ENCODE measurements around the gene DNAAF1. TPM values are rescaled to one million over a fixed set of nuclear protein-coding genes. Genes with fewer than 3 reads are reported as not detected.

Gene DNAAF1
- total RNA-seq, 6 experiments from 2014 or later: 0.37 to 5.6 (median 2.1) TPM; not detected in 2

GRCh38 chr16:84131117-84131516 lies 14.0 kb upstream of the DNAAF1 start:
- H3K27me3 ChIP-seq: no peaks in the 10 kb centered on the region
- H3K4me3 ChIP-seq: no peak overlapping the region
- 91% methylated on average over 4 of the region's 5 CpGs for WGBS (ENCODE audit: insufficient coverage, low coverage, low lambda C conversion rate, missing lambda C conversion rate)
- intact Hi-C loops (cut with DNase I): no loop called here
- TF ChIP-seq CTCF (IDR thresholded peaks at IDR 0.05) (no peak), POLR2A (IDR thresholded peaks at IDR 0.05) (no peak)
- H3K4me1 ChIP-seq: no peaks in the 10 kb centered on the region
- H3K27ac ChIP-seq: no peak overlapping the region
- no peaks in the 10 kb centered on the region for H3K9me3 ChIP-seq
- no peak for ATAC-seq
- DNase-seq: no peak
- peaks cover 0 to 14% (median 6%) of the 10 kb centered on the region in 4 donors for H3K36me3 ChIP-seq

GRCh38 chr16:84132527-84133285 lies 12.4 kb upstream of the DNAAF1 start:
- DNase-seq (no peak), ATAC-seq (no peak)
- no peak for TF ChIP-seq POLR2A (IDR thresholded peaks at IDR 0.05)
- no peak for TF ChIP-seq CTCF (IDR thresholded peaks at IDR 0.05)
- Histone ChIP-seq H3K36me3 (peaks cover 0 to 14% (median 6%) of the 10 kb centered on the region in 4 donors), H3K4me1 (no peaks in the 10 kb centered on the region), H3K4me3 (no peak overlapping the region), H3K27ac (no peak overlapping the region), H3K9me3 (no peaks in the 10 kb centered on the region), H3K27me3 (no peaks in the 10 kb centered on the region)
- intact Hi-C loops (cut with DNase I): no loop called here
- WGBS (ENCODE audit: insufficient coverage, low coverage, low lambda C conversion rate, missing lambda C conversion rate): 84% methylated on average over 7 of the region's 7 CpGs

- Histone ChIP-seq H3K27ac (no peak overlapping the region), H3K9me3 (no peaks in the 10 kb centered on the region), H3K27me3 (no peaks in the 10 kb centered on the region), H3K36me3 (no peaks in the 10 kb centered on the region), H3K4me3 (no peak overlapping the region), H3K4me1 (no peaks in the 10 kb centered on the region)
- WGBS (ENCODE audit: insufficient coverage, low coverage, low lambda C conversion rate, missing lambda C conversion rate): 94% methylated on average over 6 of the region's 11 CpGs
- TF ChIP-seq CTCF (IDR thresholded peaks at IDR 0.05): no peak
- no peak for TF ChIP-seq POLR2A (IDR thresholded peaks at IDR 0.05)
- DNase-seq (no peak), ATAC-seq (no peak)
- intact Hi-C loops (cut with DNase I): no loop called here
Observed at GRCh38 chr16:84136331-84137125, 8.6 kb upstream of the DNAAF1 start.

GRCh38 chr16:84137287-84137686 lies 7.8 kb upstream of the DNAAF1 start:
- H3K4me3 ChIP-seq: no peak overlapping the region
- no peaks in the 10 kb centered on the region for H3K4me1 ChIP-seq
- 70% methylated on average over 2 of the region's 8 CpGs for WGBS (ENCODE audit: insufficient coverage, low coverage, low lambda C conversion rate, missing lambda C conversion rate)
- H3K36me3 ChIP-seq: no peaks in the 10 kb centered on the region
- no peak for DNase-seq
- H3K27ac ChIP-seq: no peak overlapping the region
- TF ChIP-seq POLR2A (IDR thresholded peaks at IDR 0.05) (no peak), CTCF (IDR thresholded peaks at IDR 0.05) (no peak)
- no peak for ATAC-seq
- H3K9me3 ChIP-seq: no peaks in the 10 kb centered on the region
- intact Hi-C loops (cut with DNase I): no loop called here
- no peaks in the 10 kb centered on the region for H3K27me3 ChIP-seq
